Upper lobe of left lung (tissue), 6 donors: ENCODE data around the gene EAF1. TPM values are rescaled to one million over a fixed set of nuclear protein-coding genes. Genes with fewer than 3 reads are reported as not detected.

ENCODE experiments used
- ATAC-seq, 2 donors: fragments of 200-7000 bp; cut with Tn5 transposase; one replicate each; pipeline ENCODE4 v1.9.1; 2022; ENCODE audit warnings: mild to moderate bottlenecking in 2 of 2, moderate library complexity in 2 of 2; ENCODE audit not compliant: low FRiP score in 2 of 2
- DNase-seq, 2 donors: peaks; one replicate each; pipeline ENCODE4 v3.0.0-alpha.2; 2019 to 2020
- H3K27ac ChIP-seq, 4 donors: fragments of 200-600 bp; sonication (generic); one replicate each; pipeline ENCODE4 v1.5.1; 2016 to 2019
- H3K27me3 ChIP-seq, 4 donors: fragments of 200-600 bp; sonication (generic); one replicate each; pipeline ENCODE4 v1.5.1; 2017 to 2019
- H3K36me3 ChIP-seq, 4 donors: fragments of 200-600 bp; sonication (generic); one replicate each; pipeline ENCODE4 v1.5.1; 2016 to 2019
- H3K4me1 ChIP-seq, 4 donors: fragments of 200-600 bp; sonication (generic); one replicate each; pipeline ENCODE4 v1.5.1; 2018 to 2019
- H3K4me3 ChIP-seq, 4 donors: fragments of 200-600 bp; sonication (generic); one replicate each; pipeline ENCODE4 v1.5.1; 2017 to 2019; ENCODE audit warnings: mild to moderate bottlenecking in 2 of 4, moderate library complexity in 1 of 4
- H3K9me3 ChIP-seq, 4 donors: fragments of 200-600 bp; sonication (generic); one replicate each; pipeline ENCODE4 v1.5.1; 2018 to 2019
- CTCF ChIP-seq, 6 experiments: fragments of 450-650 bp in 4 of 6; fragments of 200-600 bp in 2 of 6; sonication (generic) in 2 of 6; IDR thresholded peaks; one replicate each; pipeline ENCODE4 v1.5.1; 2016 to 2019; ENCODE audit warnings: antibody characterized with exemption in 6 of 6
- EP300 ChIP-seq, 4 donors: sonication (generic); formaldehyde crosslinking; IDR thresholded peaks; one replicate each; pipeline ENCODE4 v1.5.1; 2017; ENCODE audit warnings: antibody characterized with exemption in 4 of 4, control low read depth in 2 of 4
- POLR2A ChIP-seq, 4 donors: fragments of 450-650 bp; IDR thresholded peaks; one replicate each; pipeline ENCODE4 v1.5.1; 2016 to 2017; ENCODE audit warnings: antibody characterized with exemption in 4 of 4, mild to moderate bottlenecking in 2 of 4
- POLR2AphosphoS5 ChIP-seq, 2 donors: sonication (generic); formaldehyde crosslinking; IDR thresholded peaks; one replicate each; pipeline ENCODE4 v1.5.1; 2017; ENCODE audit warnings: antibody characterized with exemption in 2 of 2
- WGBS, 2 donors: methylation state at CpG; one replicate each; pipeline ENCODE4 v1.1.5; 2017 to 2018; 5-methylcytosine and 5-hydroxymethylcytosine counted together
- total RNA-seq, 6 donors: library from RNA; depleted of rRNA in 4 of 6; stranded (reverse); fragments of >200 nt in 4 of 6; gene quantifications; one replicate each; pipeline versions ENCODE4 v1.1.0 to v1.2.1, GENCODE V29; 2016 to 2021
- donor health status: DM: no; HTN: no; CAD: no; lungs with moderate emphysema.
- donor health status: DM: no; HTN: yes; CAD: no; lungs with severe emphysema.

EAF1 gene
- total RNA-seq, 6 donors from 2014 or later, result 21.1 to 45.1 (median 31.7) TPM

- Histone ChIP-seq H3K27me3 (no peaks in the 10 kb centered on the region), H3K4me1 (no peaks in the 10 kb centered on the region), H3K9me3 (peaks cover 0 to 3% (median 0%) of the 10 kb centered on the region in 4 donors), H3K4me3 (no peak overlapping the region), H3K27ac (no peak overlapping the region), H3K36me3 (no peaks in the 10 kb centered on the region)
- DNase-seq (no peak), ATAC-seq (no peak)
- TF ChIP-seq POLR2A (IDR thresholded peaks at IDR 0.05) (no peak), CTCF (IDR thresholded peaks at IDR 0.05) (no peak), EP300 (IDR thresholded peaks at IDR 0.05) (no peak), POLR2AphosphoS5 (IDR thresholded peaks at IDR 0.05) (no peak)
- 0 to 72% methylated on average over 1 to 5 of the region's 5 CpGs for whole genome bisulfite sequencing, 2 donors
These were observed 47.8 kb downstream of the EAF1 start for GRCh38 chr3:15475161-15475560.

- Histone ChIP-seq H3K4me3 (no peak overlapping the region), H3K36me3 (no peaks in the 10 kb centered on the region), H3K4me1 (no peaks in the 10 kb centered on the region), H3K9me3 (peaks cover 0 to 3% (median 0%) of the 10 kb centered on the region in 4 donors), H3K27me3 (no peaks in the 10 kb centered on the region), H3K27ac (no peak overlapping the region)
- 77 to 83% methylated on average over 3 of the region's 3 CpGs for WGBS, 2 donors
- TF ChIP-seq POLR2AphosphoS5 (IDR thresholded peaks at IDR 0.05) (no peak), CTCF (IDR thresholded peaks at IDR 0.05) (no peak), POLR2A (IDR thresholded peaks at IDR 0.05) (no peak), EP300 (IDR thresholded peaks at IDR 0.05) (no peak)
- DNase-seq (no peak), ATAC-seq (no peak)
These were observed 49.0 kb downstream of the EAF1 start for GRCh38 chr3:15476378-15476777.

GRCh38 chr3:15477951-15478639, 50.7 kb downstream of the EAF1 start:
- Histone ChIP-seq H3K4me3 (no peak overlapping the region), H3K27me3 (no peaks in the 10 kb centered on the region), H3K36me3 (no peaks in the 10 kb centered on the region), H3K27ac (no peak overlapping the region), H3K4me1 (no peaks in the 10 kb centered on the region), H3K9me3 (peaks cover 0 to 3% (median 0%) of the 10 kb centered on the region in 4 donors)
- no peak for TF ChIP-seq POLR2A (IDR thresholded peaks at IDR 0.05)
- TF ChIP-seq POLR2AphosphoS5 (IDR thresholded peaks at IDR 0.05), result no peak
- TF ChIP-seq CTCF (IDR thresholded peaks at IDR 0.05), result no peak
- no peak for TF ChIP-seq EP300 (IDR thresholded peaks at IDR 0.05)
- 81 to 94% methylated on average over 4 to 6 of the region's 6 CpGs for WGBS, 2 donors
- ATAC-seq (no peak), DNase-seq (no peak)

- no peaks in the 10 kb centered on the region for H3K36me3 ChIP-seq
- 78 to 94% methylated on average over 3 to 5 of the region's 5 CpGs for WGBS, 2 donors
- ATAC-seq, result no peak
These were observed 51.2 kb downstream of the EAF1 start for GRCh38 chr3:15478640-15478979.

More at GRCh38 chr3:15478640-15478979, 51.2 kb downstream of the EAF1 start:
- Histone ChIP-seq H3K4me1 (no peaks in the 10 kb centered on the region), H3K4me3 (no peak overlapping the region), H3K27ac (no peak overlapping the region), H3K9me3 (peaks cover 0 to 3% (median 0%) of the 10 kb centered on the region in 4 donors), H3K27me3 (no peaks in the 10 kb centered on the region)
- no peak for DNase-seq
- TF ChIP-seq POLR2AphosphoS5 (IDR thresholded peaks at IDR 0.05) (no peak), POLR2A (IDR thresholded peaks at IDR 0.05) (no peak), CTCF (IDR thresholded peaks at IDR 0.05) (no peak), EP300 (IDR thresholded peaks at IDR 0.05) (no peak)
